T47D (cell line): ENCODE measurements around the gene MLN.
"Not testable (repeated sequence)": the region's sequence is repeated elsewhere in the genome, so short reads cannot be mapped to it uniquely, and the experiment has no call there.

Experiments used
- DNase-seq, 2 experiments: peaks; one replicate each; pipeline versions ENCODE4 v3.0.0 to v3.0.0-alpha.2; 2011 to 2012; ENCODE audit warnings: low read depth in 1 of 2, low spot score in 1 of 2
- JUND ChIP-seq: IDR thresholded peaks from 2 replicates; pipeline ENCODE4 v1.6.1; 2012; ENCODE audit warnings: low read depth
- in situ Hi-C: cut with HindIII; loops from 2 replicates; pipeline ENCODE4 v1.10.0; 2016; ENCODE audit warnings: low sequenced_read_pairs, low pct_unique_long_range_greater_than_20kb

The MLN gene

DNA sequence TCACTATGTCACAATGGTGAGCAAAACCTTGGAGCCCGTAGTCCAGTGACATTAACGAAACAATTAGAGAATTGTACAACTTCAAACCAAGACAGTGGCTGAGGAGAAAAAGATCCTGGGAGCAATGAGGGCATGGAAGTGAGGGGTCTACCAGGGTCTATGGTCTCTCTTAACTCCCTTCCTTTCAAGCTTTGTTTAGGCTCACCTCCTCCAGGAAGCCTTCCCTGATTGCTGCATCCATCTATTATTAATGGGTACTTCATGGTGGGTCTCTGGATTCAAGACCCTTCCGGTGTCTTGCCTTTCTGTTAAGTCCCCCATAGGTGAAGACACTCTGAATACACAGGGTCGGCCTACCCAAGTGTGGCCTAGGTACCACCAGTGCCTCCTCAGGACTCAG lies 38.1 kb upstream of the MLN start:
- TF ChIP-seq JUND: no peak
- in situ Hi-C loops: no loop called here
- no peak for DNase-seq

DNA sequence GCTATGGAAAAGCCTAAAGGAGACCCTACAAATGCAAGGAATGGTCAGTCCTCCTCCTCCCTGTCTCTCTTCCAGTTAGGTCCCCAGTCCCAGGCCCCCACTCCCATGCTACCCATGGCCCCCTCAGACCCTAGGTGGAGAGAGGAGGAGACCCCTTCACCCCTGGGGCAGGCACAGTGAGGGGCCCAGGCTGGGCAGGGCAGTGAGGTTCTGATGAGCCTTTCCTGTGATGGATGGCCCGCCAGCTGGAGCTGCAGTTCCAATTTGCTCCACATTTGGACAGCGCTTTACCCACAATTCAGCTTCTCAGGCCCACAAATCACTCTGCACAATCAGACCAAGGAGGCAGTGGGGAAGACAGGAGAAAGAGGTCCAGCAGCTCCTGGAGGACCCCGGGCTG lies 37.3 kb upstream of the MLN start:
- no peak for DNase-seq
- in situ Hi-C loops: no loop called here
- no peak for TF ChIP-seq JUND

DNA sequence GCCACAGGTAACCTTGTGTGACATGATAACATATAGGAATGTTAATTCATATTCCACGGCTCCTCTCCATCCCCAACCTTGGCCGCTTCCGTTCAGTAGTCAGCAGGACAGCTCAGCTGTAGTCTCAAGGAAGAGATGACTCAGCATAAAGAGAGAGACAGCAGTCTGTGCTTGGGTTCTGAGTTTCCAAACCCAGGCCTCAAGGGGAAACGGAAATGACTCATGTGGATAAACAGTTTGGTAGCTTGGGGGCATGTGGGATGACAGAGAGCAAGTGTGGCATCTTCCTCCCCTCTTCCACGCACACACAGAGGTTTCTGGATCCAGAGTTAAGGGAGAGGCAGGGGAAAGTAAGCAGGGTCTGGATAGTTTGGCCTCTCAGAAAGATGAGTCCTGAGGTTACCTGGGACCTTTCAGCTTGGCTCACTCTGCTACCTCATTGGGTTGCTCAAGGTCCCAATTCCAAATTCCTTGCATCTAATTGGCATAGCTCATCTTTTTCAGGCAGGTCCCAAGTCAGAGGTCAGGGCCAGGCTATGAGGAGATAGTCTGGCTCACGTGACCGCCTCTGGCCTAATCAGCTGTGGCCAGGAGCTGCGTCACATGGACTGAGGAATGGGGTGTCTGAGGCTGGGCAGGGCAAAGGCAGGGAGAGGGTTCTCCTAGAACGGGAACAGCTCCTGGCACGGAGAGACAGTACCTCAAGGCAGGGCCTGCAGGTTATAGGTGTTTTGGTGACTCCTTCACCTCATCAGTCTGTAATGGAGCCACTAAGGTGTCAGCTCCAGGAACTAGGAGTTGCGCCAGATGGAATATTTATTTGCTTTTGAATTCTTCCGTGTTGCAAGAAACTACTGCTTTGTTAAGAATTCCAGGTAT lies 36.5 kb upstream of the MLN start:
- no peak for TF ChIP-seq JUND
- in situ Hi-C loops: no loop called here
- peak; percentile 50 to 86 for DNase-seq

DNA sequence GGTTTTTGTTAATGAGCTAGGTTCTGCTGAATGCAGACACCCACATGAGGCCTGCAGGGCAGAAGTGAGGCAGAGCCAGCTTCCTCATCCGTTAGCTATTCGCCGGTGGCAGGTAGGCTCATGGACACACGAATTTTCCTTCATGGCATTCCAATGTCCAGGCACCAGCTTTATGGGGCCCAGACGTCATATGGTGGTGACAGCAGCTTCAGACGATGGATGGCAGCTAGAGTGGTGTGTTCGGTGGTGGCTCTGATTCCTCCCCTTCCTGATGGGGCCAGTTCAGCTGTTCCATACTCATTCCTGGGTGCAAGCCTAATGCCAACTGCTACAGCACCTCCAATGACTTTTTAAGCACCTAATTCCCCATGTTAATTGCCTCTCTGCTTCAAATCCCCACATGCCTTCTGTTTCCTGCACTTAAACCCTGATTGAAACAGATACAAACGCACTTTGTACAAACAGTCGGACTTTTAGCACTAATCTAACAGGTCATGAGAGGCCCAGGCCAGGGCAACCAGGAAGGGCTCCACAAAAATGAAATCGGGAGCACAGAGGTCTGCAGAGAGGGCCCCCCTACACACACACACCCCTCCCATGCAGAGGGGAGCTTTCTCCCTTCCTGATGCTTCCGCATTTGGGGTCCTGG lies 35.7 kb upstream of the MLN start:
- no peak for DNase-seq
- in situ Hi-C loops: no loop called here
- no peak for TF ChIP-seq JUND

DNA sequence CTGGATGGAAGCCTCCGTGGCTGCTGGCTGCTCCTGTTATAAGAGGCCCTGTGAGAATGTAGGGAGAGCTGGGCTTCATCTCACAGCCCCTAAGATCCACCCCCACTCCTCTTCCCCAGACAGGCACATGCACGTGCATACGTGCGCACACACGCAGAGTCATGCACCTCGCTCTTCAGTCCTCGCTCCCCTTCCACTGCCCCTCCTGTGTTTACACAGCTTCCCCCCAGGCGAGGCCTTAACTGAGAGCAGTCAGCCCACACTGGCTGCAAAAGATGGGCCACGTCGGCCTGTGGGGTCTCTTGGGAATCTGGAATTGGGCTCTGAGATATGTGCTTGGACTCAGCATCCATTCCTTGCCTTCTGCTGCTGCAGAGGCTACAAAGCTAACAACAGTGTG lies 35.2 kb upstream of the MLN start:
- DNase-seq: no peak
- no peak for TF ChIP-seq JUND
- in situ Hi-C loops: no loop called here

DNA sequence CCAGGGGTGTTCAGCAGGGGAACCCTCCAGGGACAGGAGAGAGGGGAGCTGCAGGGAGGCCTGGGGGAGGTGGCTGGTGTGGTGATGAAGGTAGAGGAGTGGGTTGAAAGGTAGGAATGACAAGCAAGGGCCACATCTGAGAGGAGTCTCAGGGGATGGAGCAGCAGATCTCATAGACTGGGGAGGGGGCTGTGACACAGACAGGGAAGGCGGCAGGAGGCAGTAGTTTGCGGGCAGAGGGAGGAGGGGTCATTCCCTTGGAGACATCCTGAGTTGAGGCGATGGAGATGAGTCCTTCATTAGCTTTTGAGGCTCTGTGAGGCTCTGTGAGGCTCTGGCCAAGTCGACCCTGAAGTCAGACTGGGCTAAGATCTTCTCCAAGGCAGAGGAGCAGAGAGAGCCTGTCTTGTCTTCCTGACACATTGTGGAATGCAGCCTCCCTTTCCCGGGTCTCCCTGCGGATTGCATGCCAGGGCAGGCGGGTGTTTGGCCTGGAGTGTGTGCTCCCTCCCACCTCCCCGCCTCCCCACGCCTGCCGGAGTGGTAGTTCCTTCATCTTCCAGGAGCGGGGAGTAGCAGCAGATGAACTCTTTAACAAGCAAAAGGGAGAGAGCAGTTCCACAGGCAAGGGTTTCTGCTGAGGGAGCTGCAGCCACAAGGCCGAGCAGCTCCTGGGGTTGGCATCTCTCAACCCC lies 34.3 kb upstream of the MLN start:
- DNase-seq: no peak
- no peak for TF ChIP-seq JUND
- in situ Hi-C loops: no loop called here

DNA sequence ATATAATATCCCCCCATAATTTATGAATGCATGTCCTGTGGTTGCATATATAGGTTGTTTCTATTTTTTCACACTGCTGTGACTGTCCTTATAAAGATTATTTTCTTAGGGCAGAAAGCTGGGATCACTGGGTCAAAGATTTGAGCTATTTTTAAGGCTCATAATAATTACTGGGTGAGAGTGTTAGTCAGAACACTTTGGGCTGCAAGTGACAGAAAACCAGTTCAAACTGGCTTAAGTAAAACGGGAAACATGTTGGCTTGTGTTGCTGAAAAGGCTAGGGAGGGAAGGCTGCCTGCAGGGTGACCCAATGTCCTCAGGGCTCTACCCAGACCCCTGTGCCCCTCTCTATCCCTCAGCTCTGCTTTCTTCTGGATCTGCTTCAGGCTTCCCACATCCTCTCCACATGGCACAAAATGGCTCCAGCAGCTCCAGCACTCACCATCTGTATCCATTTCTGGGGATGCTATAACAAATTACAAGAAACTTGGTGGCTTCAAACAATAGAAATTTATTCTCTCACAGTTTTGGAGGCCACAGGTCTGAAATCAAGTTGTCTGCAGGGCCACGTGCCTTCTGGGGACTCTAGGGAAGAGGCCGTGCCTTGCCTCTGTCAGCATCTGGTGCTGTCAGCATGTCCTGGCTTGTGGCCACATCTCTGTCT lies 33.1 kb upstream of the MLN start:
- TF ChIP-seq JUND: no peak
- in situ Hi-C loops: no loop called here
- DNase-seq: no peak

DNA sequence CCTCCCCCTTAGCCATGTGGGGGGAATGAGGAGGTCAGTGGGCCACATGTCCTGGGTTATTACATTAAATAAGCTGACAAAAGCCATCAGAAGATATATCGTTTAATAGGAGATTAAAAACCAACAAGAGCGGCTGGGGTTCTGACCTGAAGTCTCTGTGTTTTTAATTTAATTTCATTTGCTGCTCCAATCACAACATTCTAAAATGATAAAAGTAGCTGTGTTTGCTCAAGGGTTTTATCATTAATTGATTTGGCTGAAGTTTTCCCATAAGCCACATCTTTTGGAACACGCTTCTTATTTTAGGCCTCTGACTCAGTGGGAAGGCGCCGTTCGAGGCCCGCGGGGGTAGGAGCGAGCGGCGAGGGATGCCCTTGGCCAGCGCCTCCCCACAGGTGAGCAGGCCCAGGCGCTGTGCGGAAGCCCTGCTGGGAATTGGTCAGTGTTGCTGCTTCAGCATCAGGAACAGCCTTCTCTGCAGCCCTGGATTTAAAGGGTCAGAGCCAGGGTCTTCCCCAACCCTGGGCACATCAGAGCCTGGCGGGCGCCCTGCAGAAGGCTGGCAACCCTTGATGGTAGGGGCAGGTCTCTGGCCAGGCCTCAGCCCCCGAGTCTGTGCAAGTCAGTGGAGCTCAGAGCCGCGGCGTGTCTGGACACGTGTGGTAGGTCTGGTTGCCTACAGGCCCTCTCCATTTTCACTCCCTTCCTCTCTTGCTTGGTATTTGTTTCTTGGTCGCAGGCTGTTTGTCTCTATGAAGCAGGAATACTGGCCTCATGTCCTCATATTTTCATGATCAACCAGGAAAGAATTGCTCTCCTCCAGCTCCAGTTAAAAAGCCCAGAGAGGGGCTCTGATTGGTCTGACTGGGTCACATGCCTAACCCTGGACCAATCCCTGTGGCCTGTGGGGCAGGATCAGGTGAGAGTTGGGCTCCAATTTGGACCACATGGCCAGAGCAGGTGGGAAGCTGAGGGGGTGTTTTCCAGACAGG lies 30.9 kb upstream of the MLN start:
- TF ChIP-seq JUND: no peak
- in situ Hi-C loops: no loop called here
- DNase-seq: peak in 1 of 2 experiments; percentile 25

DNA sequence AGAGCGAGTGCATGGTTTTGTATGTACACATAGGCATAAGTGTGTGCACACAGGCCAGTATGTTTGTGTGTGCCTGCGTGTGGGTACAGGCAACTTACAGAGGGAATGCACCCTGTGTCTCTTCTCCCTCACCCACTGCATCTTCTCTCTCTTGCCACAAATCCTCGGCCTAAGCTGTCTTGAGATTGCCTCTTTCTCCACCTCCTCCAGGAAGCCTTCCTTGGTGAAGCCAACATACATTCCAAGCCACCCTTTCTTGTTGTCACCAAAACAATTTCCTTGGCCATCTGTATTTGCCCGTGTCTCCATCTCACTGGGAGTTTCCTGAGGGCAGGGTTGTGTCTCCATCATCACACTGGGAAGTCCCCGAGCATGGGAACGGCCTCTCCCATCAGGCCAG lies 29.8 kb upstream of the MLN start:
- in situ Hi-C loops: no loop called here
- DNase-seq: no peak
- no peak for TF ChIP-seq JUND

DNA sequence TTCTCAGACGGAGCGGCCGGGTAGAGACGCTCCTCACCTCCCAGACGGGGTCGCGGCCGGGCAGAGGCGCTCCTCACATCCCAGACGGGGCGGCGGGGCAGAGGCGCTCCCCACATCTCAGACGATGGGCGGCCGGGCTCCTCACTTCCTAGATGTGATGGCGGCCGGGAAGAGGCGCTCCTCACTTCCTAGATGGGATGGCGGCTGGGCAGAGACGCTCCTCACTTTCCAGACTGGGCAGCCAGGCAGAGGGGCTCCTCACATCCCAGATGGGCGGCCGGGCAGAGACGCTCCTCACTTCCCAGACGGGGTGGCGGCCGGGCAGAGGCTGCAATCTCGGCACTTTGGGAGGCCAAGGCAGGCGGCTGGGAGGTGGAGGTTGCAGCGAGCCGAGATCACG lies 29.0 kb upstream of the MLN start:
- in situ Hi-C loops, DNase-seq: not testable (repeated sequence)

DNA sequence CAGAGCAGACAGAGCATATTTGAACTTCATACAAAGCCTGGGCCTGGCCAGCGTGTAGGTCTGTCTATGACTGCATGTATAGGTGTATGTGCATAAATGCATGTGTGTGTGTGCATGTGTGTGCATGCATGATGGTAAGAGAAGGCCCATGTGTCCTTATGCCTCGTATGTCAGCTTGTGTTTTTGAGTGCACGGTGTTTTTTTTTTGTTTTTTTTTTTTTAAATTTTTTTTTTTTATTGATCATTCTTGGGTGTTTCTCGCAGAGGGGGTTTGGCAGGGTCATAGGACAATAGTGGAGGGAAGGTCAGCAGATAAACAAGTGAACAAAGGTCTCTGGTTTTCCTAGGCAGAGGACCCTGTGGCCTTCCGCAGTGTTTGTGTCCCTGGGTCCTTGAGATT lies 27.9 kb upstream of the MLN start:
- in situ Hi-C loops, DNase-seq: not testable (repeated sequence)
